GM12878 (cell line): Measurements from ENCODE around the gene CHD9. TPM values are rescaled to one million over a fixed set of nuclear protein-coding genes. Genes with fewer than 3 reads are reported as not detected.

Experiments
- ATAC-seq: fragments of 200-7000 bp; cut with Tn5 transposase; 3 replicates; pipeline ENCODE4 v1.9.1; 2020; ENCODE audit warnings: mild to moderate bottlenecking, moderate library complexity
- BruUV-seq: library from RNA; stranded (reverse); fragments of 400-500 nt; replicated peaks from 2 replicates; lab custom pipeline; 2021; lab: Mats Ljungman, UMichigan
- CTCF ChIA-PET: fragments of 300-600 bp; sonication (Branson Sonifier 250); formaldehyde crosslinking; extraction: SDS; loops from one replicate; lab custom pipeline; 2021; ENCODE audit warnings: inconsistent platforms; lab: Yijun Ruan, JAX
- POLR2A ChIA-PET: fragments of 350-600 bp; formaldehyde crosslinking; extraction: SDS; loops from one replicate; lab custom pipeline; 2021; ENCODE audit warnings: inconsistent platforms; lab: Charles Lee
- RAD21 ChIA-PET: fragments of 300-600 bp; sonication (Branson Sonifier 250); formaldehyde crosslinking; loops from one replicate; lab custom pipeline; 2023; ENCODE audit warnings: antibody characterized with exemption; ENCODE audit not compliant: unreplicated experiment; lab: Charles Lee
- SMC1A ChIA-PET: fragments of 300-600 bp; sonication (Branson Sonifier 250); formaldehyde crosslinking; loops from one replicate; lab custom pipeline; 2023; ENCODE audit not compliant: unreplicated experiment, uncharacterized antibody; lab: Charles Lee
- DNase-seq: peaks from one replicate; pipeline ENCODE4 v3.0.0-alpha.2; 2011; ENCODE audit warnings: low read depth, low spot score
- FAIRE-seq: peaks from 3 replicates; lab custom pipeline; 2011; peaks lifted over from hg19 to GRCh38; lab: Jason Lieb, UNC
- H2AFZ ChIP-seq: 2 replicates; pipeline ENCODE4 v1.6.0; 2011; ENCODE audit warnings: low read depth, low read length, control low read depth; ENCODE audit not compliant: control insufficient read depth
- H3K27ac ChIP-seq: 2 replicates; pipeline ENCODE4 v1.5.1; 2011; ENCODE audit warnings: control low read depth; ENCODE audit not compliant: control insufficient read depth, insufficient read depth
- H3K27me3 ChIP-seq, 2 experiments: replicated peaks in 1 of 2; 2 replicates each; pipeline versions ENCODE4 v1.6.0 to v1.6.1; 2011; ENCODE audit warnings: low read length in 1 of 2; ENCODE audit not compliant: control insufficient read depth in 2 of 2, insufficient read depth in 2 of 2
- H3K36me3 ChIP-seq, 2 experiments: 2 replicates each; pipeline ENCODE4 v1.5.1; 2011; ENCODE audit warnings: low read length in 1 of 2; ENCODE audit not compliant: control insufficient read depth in 2 of 2, insufficient read depth in 2 of 2
- H3K4me1 ChIP-seq: 2 replicates; pipeline ENCODE4 v1.6.1; 2011; ENCODE audit warnings: mild to moderate bottlenecking, low read length, moderate library complexity, mixed read lengths; ENCODE audit not compliant: control insufficient read depth, insufficient read depth
- H3K4me2 ChIP-seq: 2 replicates; pipeline ENCODE4 v1.6.0; 2011; ENCODE audit warnings: control low read depth; ENCODE audit not compliant: control insufficient read depth, insufficient read depth
- H3K4me3 ChIP-seq: fragments of 200-600 bp; sonication (generic); 2 replicates; pipeline ENCODE4 v1.5.1; 2016
- H3K79me2 ChIP-seq: 2 replicates; pipeline ENCODE4 v1.6.0; 2011; ENCODE audit warnings: low read length; ENCODE audit not compliant: control insufficient read depth, insufficient read depth
- H3K9ac ChIP-seq: 2 replicates; pipeline ENCODE4 v1.8.0; 2011; ENCODE audit warnings: low read length, control low read depth, mixed read lengths; ENCODE audit not compliant: control insufficient read depth, insufficient read depth
- H3K9me3 ChIP-seq: replicated peaks from 3 replicates; pipeline ENCODE4 v1.5.1; 2011; ENCODE audit warnings: mild to moderate bottlenecking, low read length; ENCODE audit not compliant: control insufficient read depth, insufficient read depth
- H4K20me1 ChIP-seq: 2 replicates; pipeline ENCODE4 v1.6.0; 2011; ENCODE audit not compliant: control insufficient read depth, insufficient read depth
- CEBPB ChIP-seq, 2 experiments: fragments of 150-350 bp in 1 of 2; IDR thresholded peaks; 2 replicates each; pipeline ENCODE4 v1.6.1; 2012 to 2014; ENCODE audit warnings: low read depth in 2 of 2, low read length in 2 of 2, borderline replicate concordance in 1 of 2, inconsistent platforms in 1 of 2
- EZH2 ChIP-seq: IDR thresholded peaks from 2 replicates; pipeline ENCODE4 v1.6.1; 2012; ENCODE audit warnings: low read depth, mild to moderate bottlenecking, control low read depth, inconsistent platforms, low read length, borderline replicate concordance; ENCODE audit not compliant: control insufficient read depth
- FOXK2 ChIP-seq: fragments of 450-650 bp; IDR thresholded peaks from 2 replicates; pipeline ENCODE4 v1.6.1; 2017; ENCODE audit warnings: mild to moderate bottlenecking, moderate library complexity
- HDGF ChIP-seq: fragments of 450-650 bp; IDR thresholded peaks from 2 replicates; pipeline ENCODE4 v1.6.1; 2016; ENCODE audit warnings: antibody characterized with exemption
- RCOR1 ChIP-seq: conservative IDR thresholded peaks from 2 replicates; pipeline ENCODE4 v1.6.1; 2012; ENCODE audit warnings: low read depth, low read length, improper control_type of control experiment
- RFX5 ChIP-seq: IDR thresholded peaks from 2 replicates; pipeline ENCODE4 v1.6.1; 2011; ENCODE audit warnings: low read depth, low read length, improper control_type of control experiment
- SMC3 ChIP-seq: IDR thresholded peaks from 2 replicates; pipeline ENCODE4 v1.6.1; 2011; ENCODE audit warnings: low read length, improper control_type of control experiment, borderline replicate concordance
- SREBF2 ChIP-seq: IDR thresholded peaks from 2 replicates; pipeline ENCODE4 v1.6.1; 2012; ENCODE audit warnings: mild to moderate bottlenecking, low read length
- ZNF24 ChIP-seq: fragments of 450-650 bp; IDR thresholded peaks from 2 replicates; pipeline ENCODE4 v1.6.1; 2017; ENCODE audit warnings: antibody characterized with exemption, mild to moderate bottlenecking
- ZNF622 ChIP-seq: fragments of 450-650 bp; IDR thresholded peaks from 2 replicates; pipeline ENCODE4 v1.6.1; 2017; ENCODE audit warnings: mild to moderate bottlenecking, inconsistent platforms
- ZZZ3 ChIP-seq: IDR thresholded peaks from 2 replicates; pipeline ENCODE4 v1.6.1; 2011; ENCODE audit warnings: low read depth; ENCODE audit not compliant: control insufficient read depth, insufficient read length
- WGBS: methylation state at CpG from one replicate; pipeline ENCODE4 v1.1.6; 2016; ENCODE audit warnings: low lambda C conversion rate; ENCODE audit not compliant: insufficient replicate concordance, insufficient coverage; ENCODE audit errors: missing lambda C conversion rate; 5-methylcytosine and 5-hydroxymethylcytosine counted together
- in situ Hi-C: fragments of 300-500 bp; cut with MboI; formaldehyde crosslinking; loops from 9 replicates; pipeline ENCODE4 v1.14.3; 2018; ENCODE audit warnings: mixed read lengths
- intact Hi-C: fragments of 100-400 bp; cut with micrococcal nuclease; formaldehyde crosslinking; loops from one replicate; pipeline ENCODE4 v1.14.2; 2022; ENCODE audit not compliant: unreplicated experiment
- polyA plus RNA-seq, 11 experiments: library from polyadenylated mRNA; depleted of rRNA in 4 of 11; unstranded in 6 of 11; stranded (reverse) in 5 of 11; fragments of >200 nt; fragmentation: Nextera tagmentation in 4 of 11; fragmentation: Illumina TruSeq in 1 of 11; extraction: Ambion mirVana in 4 of 11; extraction: Trizol in 1 of 11; gene quantifications; 1 replicate in 1 of 11; 2 replicates in 10 of 11; pipeline versions ENCODE4 v1.2.1 to v1.2.3, GENCODE V29; 2011 to 2016; ENCODE audit warnings: inconsistent platforms in 2 of 11, missing spikeins in 2 of 11, low read depth in 1 of 11
- total RNA-seq, 4 experiments: library from RNA; depleted of rRNA in 3 of 4; stranded (reverse); fragments of >200 nt in 3 of 4; fragmentation: Illumina TruSeq in 1 of 4; extraction: Trizol in 1 of 4; gene quantifications; 2 replicates each; pipeline versions ENCODE4 v1.2.1 to v1.2.3, GENCODE V29; 2013 to 2021
- TF ChIP-seq, protein P1 (sequence below): fragments of 450-650 bp; IDR thresholded peaks from 2 replicates; pipeline ENCODE4 v1.6.1; 2016; ENCODE audit warnings: mild to moderate bottlenecking
- TF ChIP-seq, protein P2 (sequence below): fragments of 450-650 bp; formaldehyde crosslinking; IDR thresholded peaks from 2 replicates; pipeline ENCODE4 v1.4.0; 2022; ENCODE audit warnings: mild to moderate bottlenecking, moderate library complexity
- TF ChIP-seq, protein P3 (sequence below): IDR thresholded peaks from 2 replicates; pipeline ENCODE4 v1.6.1; 2011; ENCODE audit warnings: low read depth, mild to moderate bottlenecking, low read length, moderate library complexity, borderline replicate concordance; ENCODE audit errors: extremely low read depth
- TF ChIP-seq, protein P4 (sequence below): IDR thresholded peaks from 2 replicates; pipeline ENCODE4 v1.6.1; 2012; ENCODE audit warnings: low read depth, low read length, improper control_type of control experiment

Gene CHD9
- total and polyA plus RNA-seq, 10 of the 15 experiments (the other 5 are each of a cell fraction or from before 2014, with no cell fraction given), result 29.2 to 95.7 (median 54.3) TPM

DNA sequence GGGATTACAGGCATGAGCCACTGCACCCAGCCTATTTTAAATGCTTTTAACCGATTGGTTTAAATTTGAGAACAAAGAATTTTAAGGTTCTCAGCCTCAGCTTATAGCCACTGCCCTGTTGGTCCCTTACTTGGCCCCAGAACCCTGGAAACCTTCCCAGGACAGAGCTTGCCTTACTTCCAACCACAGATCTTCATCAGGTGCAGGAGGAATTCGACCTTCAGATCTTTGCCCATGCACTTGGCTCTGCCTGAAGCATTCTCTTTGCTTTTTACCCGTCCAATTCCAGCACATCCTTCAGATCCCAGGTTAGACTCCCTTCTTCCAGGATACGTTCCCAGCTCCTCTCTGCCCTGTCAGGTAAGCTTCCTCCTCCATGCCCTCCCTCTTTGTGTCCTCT lies 27.7 kb downstream of the CHD9 start:
- Histone ChIP-seq H3K27ac (no peak overlapping the region), H3K27me3 (no peaks in the 10 kb centered on the region), H3K9ac (no peak overlapping the region), H3K4me2 (no peak overlapping the region), H4K20me1 (no peaks in the 10 kb centered on the region), H3K79me2 (peaks cover 9% of the 10 kb centered on the region), H3K36me3 (peaks cover 0 to 3% of the 10 kb centered on the region in 2 experiments; a peak in 3 of 4 replicates), H3K4me1 (peaks cover 4% of the 10 kb centered on the region; the same call in 1 of the 2 replicates), H3K4me3 (no peak overlapping the region), H2AFZ (no peak overlapping the region), H3K9me3 (no peaks in the 10 kb centered on the region)
- ChIA-PET POLR2A (interaction anchor here (1.2 kb wide), 1 partner anchor 37 kb away, joined by 3 read pairs; no protein-coding TSS in a partner anchor), RAD21 (no interaction called here), CTCF (interaction anchor here (1.9 kb wide), 1 partner anchor 15 kb away, joined by 4 read pairs; no protein-coding TSS in a partner anchor), SMC1A (interaction anchor here (0.8 to 1.8 kb wide), 2 partner anchors 11 to 29 kb away, joined by 3 to 6 read pairs; no protein-coding TSS in a partner anchor)
- FAIRE-seq (no peak), DNase-seq (no peak), ATAC-seq (no peak)
- WGBS, result 95% methylated on average over 4 of the region's 4 CpGs
- no TSS peak for BruUV-seq
- in situ Hi-C loops (no loop called here), intact Hi-C loops (no loop called here)
- TF ChIP-seq EZH2, result no peak
- TF ChIP-seq SREBF2, result no peak
- TF ChIP-seq RCOR1, result no peak
- TF ChIP-seq ZZZ3, result no peak
- TF ChIP-seq, protein P1, sequence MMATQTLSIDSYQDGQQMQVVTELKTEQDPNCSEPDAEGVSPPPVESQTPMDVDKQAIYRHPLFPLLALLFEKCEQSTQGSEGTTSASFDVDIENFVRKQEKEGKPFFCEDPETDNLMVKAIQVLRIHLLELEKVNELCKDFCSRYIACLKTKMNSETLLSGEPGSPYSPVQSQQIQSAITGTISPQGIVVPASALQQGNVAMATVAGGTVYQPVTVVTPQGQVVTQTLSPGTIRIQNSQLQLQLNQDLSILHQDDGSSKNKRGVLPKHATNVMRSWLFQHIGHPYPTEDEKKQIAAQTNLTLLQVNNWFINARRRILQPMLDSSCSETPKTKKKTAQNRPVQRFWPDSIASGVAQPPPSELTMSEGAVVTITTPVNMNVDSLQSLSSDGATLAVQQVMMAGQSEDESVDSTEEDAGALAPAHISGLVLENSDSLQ, result no peak
- no peak for TF ChIP-seq ZNF24
- no peak for TF ChIP-seq CEBPB (IDR thresholded peaks at IDR 0.05; ENCODE audit: borderline replicate concordance in 1 of 2, low read depth in 2 of 2, low read length in 2 of 2)
- TF ChIP-seq, protein P2, sequence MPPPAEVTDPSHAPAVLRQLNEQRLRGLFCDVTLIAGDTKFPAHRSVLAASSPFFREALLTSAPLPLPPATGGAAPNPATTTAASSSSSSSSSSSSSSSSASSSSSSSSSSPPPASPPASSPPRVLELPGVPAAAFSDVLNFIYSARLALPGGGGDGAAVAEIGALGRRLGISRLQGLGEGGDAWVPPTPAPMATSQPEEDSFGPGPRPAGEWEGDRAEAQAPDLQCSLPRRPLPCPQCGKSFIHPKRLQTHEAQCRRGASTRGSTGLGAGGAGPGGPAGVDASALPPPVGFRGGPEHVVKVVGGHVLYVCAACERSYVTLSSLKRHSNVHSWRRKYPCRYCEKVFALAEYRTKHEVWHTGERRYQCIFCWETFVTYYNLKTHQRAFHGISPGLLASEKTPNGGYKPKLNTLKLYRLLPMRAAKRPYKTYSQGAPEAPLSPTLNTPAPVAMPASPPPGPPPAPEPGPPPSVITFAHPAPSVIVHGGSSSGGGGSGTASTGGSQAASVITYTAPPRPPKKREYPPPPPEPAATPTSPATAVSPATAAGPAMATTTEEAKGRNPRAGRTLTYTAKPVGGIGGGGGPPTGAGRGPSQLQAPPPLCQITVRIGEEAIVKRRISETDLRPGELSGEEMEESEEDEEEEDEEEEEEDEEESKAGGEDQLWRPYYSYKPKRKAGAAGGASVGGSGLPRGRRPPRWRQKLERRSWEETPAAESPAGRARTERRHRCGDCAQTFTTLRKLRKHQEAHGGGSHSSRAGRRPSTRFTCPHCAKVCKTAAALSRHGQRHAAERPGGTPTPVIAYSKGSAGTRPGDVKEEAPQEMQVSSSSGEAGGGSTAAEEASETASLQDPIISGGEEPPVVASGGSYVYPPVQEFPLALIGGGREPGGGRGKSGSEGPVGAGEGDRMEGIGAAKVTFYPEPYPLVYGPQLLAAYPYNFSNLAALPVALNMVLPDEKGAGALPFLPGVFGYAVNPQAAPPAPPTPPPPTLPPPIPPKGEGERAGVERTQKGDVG (CRISPR knock-in tag), result no peak
- no peak for TF ChIP-seq FOXK2
- TF ChIP-seq, protein P3, sequence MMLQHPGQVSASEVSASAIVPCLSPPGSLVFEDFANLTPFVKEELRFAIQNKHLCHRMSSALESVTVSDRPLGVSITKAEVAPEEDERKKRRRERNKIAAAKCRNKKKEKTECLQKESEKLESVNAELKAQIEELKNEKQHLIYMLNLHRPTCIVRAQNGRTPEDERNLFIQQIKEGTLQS, result no peak
- no peak for TF ChIP-seq ZNF622
- TF ChIP-seq RFX5, result no peak
- TF ChIP-seq HDGF, result no peak
- TF ChIP-seq, protein P4, sequence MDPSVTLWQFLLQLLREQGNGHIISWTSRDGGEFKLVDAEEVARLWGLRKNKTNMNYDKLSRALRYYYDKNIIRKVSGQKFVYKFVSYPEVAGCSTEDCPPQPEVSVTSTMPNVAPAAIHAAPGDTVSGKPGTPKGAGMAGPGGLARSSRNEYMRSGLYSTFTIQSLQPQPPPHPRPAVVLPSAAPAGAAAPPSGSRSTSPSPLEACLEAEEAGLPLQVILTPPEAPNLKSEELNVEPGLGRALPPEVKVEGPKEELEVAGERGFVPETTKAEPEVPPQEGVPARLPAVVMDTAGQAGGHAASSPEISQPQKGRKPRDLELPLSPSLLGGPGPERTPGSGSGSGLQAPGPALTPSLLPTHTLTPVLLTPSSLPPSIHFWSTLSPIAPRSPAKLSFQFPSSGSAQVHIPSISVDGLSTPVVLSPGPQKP, result no peak
- TF ChIP-seq SMC3, result no peak
